GM12864 (cell line): ENCODE measurements around the gene GPSM1.

ENCODE experiments used
- DNase-seq: peaks from one replicate; pipeline ENCODE4 v3.0.0-alpha.2; 2011; ENCODE audit warnings: low read depth
- H3K4me3 ChIP-seq: 2 replicates; pipeline ENCODE4 v1.5.1; 2011; ENCODE audit warnings: mild to moderate bottlenecking, low read depth, low read length, control low read depth
- CTCF ChIP-seq: IDR thresholded peaks from 2 replicates; pipeline ENCODE4 v1.5.1; 2011; ENCODE audit warnings: low read depth, mild to moderate bottlenecking, moderate library complexity, low read length, control low read depth, inconsistent platforms; ENCODE audit errors: missing control alignments

Gene GPSM1

DNA sequence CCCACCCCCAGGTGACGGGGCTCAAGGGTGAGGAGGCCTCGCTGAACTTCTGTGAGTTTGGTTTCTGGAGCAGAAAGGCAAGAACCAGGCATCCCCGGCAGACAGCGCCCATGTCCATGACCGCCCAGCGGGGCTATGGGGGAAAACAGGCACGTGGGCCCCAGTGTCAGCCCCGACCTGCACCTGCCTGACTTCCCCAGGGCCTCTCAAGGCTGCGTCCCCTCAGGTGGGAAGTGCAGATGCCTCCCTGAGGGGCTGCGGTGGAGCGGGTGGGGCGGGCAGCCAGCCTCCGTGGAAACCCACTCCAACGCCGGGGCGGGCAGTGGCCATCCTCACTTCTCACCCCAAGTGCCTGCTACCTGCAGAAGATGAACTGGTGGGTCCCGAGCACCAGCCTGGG is 53.0 kb downstream of the GPSM1 start:
- TF ChIP-seq CTCF = no peak
- no peak overlapping the region for H3K4me3 ChIP-seq
- no peak for DNase-seq

GRCh38 chr9:136381311-136381710 is 54.0 kb downstream of the GPSM1 start:
- DNase-seq = no peak
- no peak for TF ChIP-seq CTCF
- H3K4me3 ChIP-seq = no peak overlapping the region

DNA sequence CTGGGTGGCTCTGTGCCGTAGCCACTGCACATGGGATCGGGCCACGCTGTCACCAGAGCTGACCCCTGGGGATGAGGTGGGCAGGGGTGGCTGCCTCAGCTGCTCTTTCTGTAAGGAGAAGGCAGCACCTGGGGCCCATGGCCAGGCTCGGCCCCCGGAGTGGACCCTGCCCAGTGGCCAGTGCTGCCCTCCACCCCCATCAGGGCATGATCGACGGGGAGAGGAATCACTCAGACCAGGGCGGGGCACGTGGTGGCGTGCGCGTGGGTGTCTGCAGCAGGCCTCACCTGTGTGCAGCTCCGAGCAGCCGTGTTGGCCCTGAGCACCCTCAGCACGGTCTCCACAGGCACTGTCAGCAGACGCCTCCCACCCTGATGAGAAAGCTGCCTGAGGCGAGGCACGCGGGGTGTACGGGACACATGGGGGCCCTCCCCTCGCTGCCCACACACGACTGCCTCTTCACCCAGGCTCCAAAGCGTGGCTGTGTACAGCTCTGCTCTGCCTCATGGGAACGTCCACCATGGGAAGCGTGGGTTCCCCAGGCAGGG is 54.7 kb downstream of the GPSM1 start:
- H3K4me3 ChIP-seq = no peak overlapping the region
- DNase-seq = no peak
- no peak for TF ChIP-seq CTCF

- no peak overlapping the region for H3K4me3 ChIP-seq
- DNase-seq = no peak
- no peak for TF ChIP-seq CTCF
Observed at GRCh38 chr9:136383436-136383835, 56.1 kb downstream of the GPSM1 start.

- no peak for DNase-seq
- H3K4me3 ChIP-seq = no peak overlapping the region
- TF ChIP-seq CTCF = no peak
Observed at GRCh38 chr9:136385015-136385414, 57.7 kb downstream of the GPSM1 start.

DNA sequence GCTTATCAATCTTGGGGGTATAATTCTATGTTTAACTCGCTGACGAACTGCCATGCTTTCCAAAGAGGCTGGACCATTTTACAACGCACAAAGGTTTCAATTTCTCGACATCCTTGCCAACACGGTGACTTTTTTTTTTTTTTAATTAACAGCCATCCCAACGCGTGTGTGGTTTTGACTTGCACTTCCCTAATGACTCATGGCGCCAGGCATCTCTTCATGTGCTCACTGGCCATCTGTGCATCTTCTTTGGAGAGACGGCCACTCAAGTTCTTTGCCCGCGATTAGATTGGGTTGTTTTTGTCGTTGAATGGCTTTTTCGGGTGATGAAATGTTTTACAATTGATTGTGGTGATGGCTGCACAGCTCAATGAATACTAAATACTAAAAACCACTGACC is 58.7 kb downstream of the GPSM1 start:
- no peak overlapping the region for H3K4me3 ChIP-seq
- no peak for DNase-seq
- TF ChIP-seq CTCF = no peak

GRCh38 chr9:136387217-136387616 is 59.9 kb downstream of the GPSM1 start:
- no peak for DNase-seq
- no peak overlapping the region for H3K4me3 ChIP-seq
- TF ChIP-seq CTCF = no peak
